ENCODE data around the gene PDE4B.
"Not testable (repeated sequence)": the region's sequence is repeated elsewhere in the genome, so short reads cannot be mapped to it uniquely, and the experiment has no call there.

PDE4B gene

GRCh38 chr1:65955503-65955902, 162.8 kb downstream of the PDE4B start:
- no peak for TF ChIP-seq CTCF (IDR thresholded peaks at IDR 0.05; ENCODE audit: low read depth, low read length)
- no peak overlapping the region for H3K4me3 ChIP-seq (ENCODE audit: low read depth, low read length)
- in situ Hi-C loops (cut with HindIII; ENCODE audit: low sequenced_read_pairs): no loop called here
- DNase-seq (ENCODE audit: low read depth, low spot score): no peak

- DNase-seq (ENCODE audit: low read depth, low spot score): peak; percentile 68
- peak; percentile 42 for TF ChIP-seq CTCF (IDR thresholded peaks at IDR 0.05; ENCODE audit: low read depth, low read length)
- H3K4me3 ChIP-seq (ENCODE audit: low read depth, low read length): no peak overlapping the region
- in situ Hi-C loops (cut with HindIII; ENCODE audit: low sequenced_read_pairs): no loop called here
Observed at GRCh38 chr1:65958561-65959350, 166.1 kb downstream of the PDE4B start.

- TF ChIP-seq CTCF (IDR thresholded peaks at IDR 0.05; ENCODE audit: low read depth, low read length): no peak
- in situ Hi-C loops (cut with HindIII; ENCODE audit: low sequenced_read_pairs): no loop called here
- peak; percentile 43 for DNase-seq (ENCODE audit: low read depth, low spot score)
- H3K4me3 ChIP-seq (ENCODE audit: low read depth, low read length): no peak overlapping the region
Observed at GRCh38 chr1:65959896-65960567, 167.3 kb downstream of the PDE4B start.

GRCh38 chr1:65963156-65963888, 170.6 kb downstream of the PDE4B start:
- no peak overlapping the region for H3K4me3 ChIP-seq (ENCODE audit: low read depth, low read length)
- in situ Hi-C loops (cut with HindIII; ENCODE audit: low sequenced_read_pairs): no loop called here
- TF ChIP-seq CTCF (IDR thresholded peaks at IDR 0.05; ENCODE audit: low read depth, low read length): no peak
- DNase-seq (ENCODE audit: low read depth, low spot score): no peak

GRCh38 chr1:65964123-65964522, 171.4 kb downstream of the PDE4B start:
- H3K4me3 ChIP-seq (ENCODE audit: low read depth, low read length): no peak overlapping the region
- no peak for TF ChIP-seq CTCF (IDR thresholded peaks at IDR 0.05; ENCODE audit: low read depth, low read length)
- in situ Hi-C loops (cut with HindIII; ENCODE audit: low sequenced_read_pairs): no loop called here
- DNase-seq (ENCODE audit: low read depth, low spot score): no peak

GRCh38 chr1:65965112-65965996, 172.7 kb downstream of the PDE4B start:
- in situ Hi-C loops (cut with HindIII; ENCODE audit: low sequenced_read_pairs): no loop called here
- no peak for TF ChIP-seq CTCF (IDR thresholded peaks at IDR 0.05; ENCODE audit: low read depth, low read length)
- DNase-seq (ENCODE audit: low read depth, low spot score): no peak
- H3K4me3 ChIP-seq (ENCODE audit: low read depth, low read length): no peak overlapping the region

GRCh38 chr1:65967492-65967891, 174.8 kb downstream of the PDE4B start:
- in situ Hi-C loops (cut with HindIII; ENCODE audit: low sequenced_read_pairs); DNase-seq (ENCODE audit: low read depth, low spot score); H3K4me3 ChIP-seq (ENCODE audit: low read depth, low read length): not testable (repeated sequence)

Measured in astrocyte of the spinal cord (primary cell).